A549 (cell line): ENCODE results near the gene CTU1. TPM values are rescaled to one million over a fixed set of nuclear protein-coding genes. Genes with fewer than 3 reads are reported as not detected.

Source experiments
- ATAC-seq, 2 experiments: fragments of 200-7000 bp in 1 of 2; fragments of >200 bp in 1 of 2; cut with Nextera tagmentation in 1 of 2; cut with Tn5 transposase in 1 of 2; 3 replicates each; pipeline versions ENCODE4 v1.8.0 to v1.9.1; 2018 to 2020; ENCODE audit warnings: mild to moderate bottlenecking in 1 of 2, moderate library complexity in 1 of 2
- CTCF ChIA-PET: fragments of 300-600 bp; sonication (Branson Sonifier 250); formaldehyde crosslinking; extraction: SDS; loops from one replicate; lab custom pipeline; 2021; ENCODE audit warnings: antibody characterized with exemption, inconsistent platforms; lab: Yijun Ruan, JAX
- POLR2A ChIA-PET: fragments of 350-600 bp; formaldehyde crosslinking; extraction: SDS; loops from one replicate; lab custom pipeline; 2021; ENCODE audit warnings: antibody characterized with exemption, inconsistent platforms; lab: Yijun Ruan, JAX
- DNase-seq, 2 experiments: peaks; one replicate each; pipeline versions ENCODE4 v3.0.0 to v3.0.0-alpha.2; 2011 to 2016; ENCODE audit warnings: low read depth in 1 of 2, low spot score in 1 of 2
- FAIRE-seq: peaks from 2 replicates; lab custom pipeline; 2011; peaks lifted over from hg19 to GRCh38; lab: Jason Lieb, UNC
- H3K27ac ChIP-seq, 2 experiments: fragments of >200 bp; sonication (Bioruptor Twin); formaldehyde crosslinking; 3 replicates each; pipeline ENCODE4 v1.5.1; 2016 to 2017
- H3K4me1 ChIP-seq: fragments of >200 bp; sonication (Bioruptor Twin); formaldehyde crosslinking; 3 replicates; pipeline ENCODE4 v1.6.1; 2016
- H3K4me2 ChIP-seq: fragments of >200 bp; sonication (Bioruptor Twin); formaldehyde crosslinking; 3 replicates; pipeline ENCODE4 v1.6.1; 2016
- H3K4me3 ChIP-seq: fragments of >200 bp; sonication (Bioruptor Twin); formaldehyde crosslinking; 3 replicates; pipeline ENCODE4 v1.5.1; 2016
- H3K9me3 ChIP-seq: fragments of >200 bp; sonication (Bioruptor Twin); formaldehyde crosslinking; 3 replicates; pipeline ENCODE4 v1.6.1; 2016
- ATOH8 ChIP-seq: fragments of 250-450 bp; sonication (Bioruptor Pico); IDR thresholded peaks from 2 replicates; pipeline ENCODE4 v1.5.0; 2020; ENCODE audit warnings: low read depth, mild to moderate bottlenecking, moderate library complexity
- BHLHE40 ChIP-seq: IDR thresholded peaks from 2 replicates; pipeline ENCODE4 v1.6.1; 2012; ENCODE audit warnings: low read depth, low read length, inconsistent platforms
- CHD2 ChIP-seq: fragments of 150-350 bp; IDR thresholded peaks from 2 replicates; pipeline ENCODE4 v1.6.1; 2014; ENCODE audit warnings: low read length; ENCODE audit not compliant: partially characterized antibody
- CHD4 ChIP-seq: fragments of 200-600 bp; sonication (generic); IDR thresholded peaks from 2 replicates; pipeline ENCODE4 v1.6.1; 2016; ENCODE audit warnings: antibody characterized with exemption, mild to moderate bottlenecking, borderline replicate concordance
- EHMT2 ChIP-seq: fragments of 200-600 bp; sonication (generic); IDR thresholded peaks from 2 replicates; pipeline ENCODE4 v1.6.1; 2016; ENCODE audit warnings: antibody characterized with exemption, low read depth, mild to moderate bottlenecking, moderate library complexity
- ESRRA ChIP-seq: fragments of 150-350 bp; IDR thresholded peaks from 2 replicates; pipeline ENCODE4 v1.6.1; 2014; ENCODE audit warnings: mild to moderate bottlenecking, low read length, borderline replicate concordance
- GATA3 ChIP-seq: IDR thresholded peaks from 2 replicates; pipeline ENCODE4 v1.6.1; 2012; ENCODE audit warnings: borderline replicate concordance
- HDAC2 ChIP-seq: fragments of 200-600 bp; sonication (generic); IDR thresholded peaks from 2 replicates; pipeline ENCODE4 v1.6.1; 2016
- HES2 ChIP-seq: fragments of >200 bp; sonication (Bioruptor Twin); formaldehyde crosslinking; IDR thresholded peaks from 2 replicates; pipeline ENCODE4 v1.6.1; 2016
- HEYL ChIP-seq: fragments of 250-450 bp; sonication (Bioruptor Pico); IDR thresholded peaks from 2 replicates; pipeline ENCODE4 v1.8.0; 2021; ENCODE audit warnings: mild to moderate bottlenecking, moderate library complexity
- HOXA7 ChIP-seq: fragments of 250-450 bp; sonication (Bioruptor Pico); IDR thresholded peaks from 2 replicates; pipeline ENCODE4 v1.5.0; 2020; ENCODE audit warnings: mild to moderate bottlenecking, moderate library complexity
- HOXB5 ChIP-seq: fragments of 250-450 bp; sonication (Bioruptor Pico); IDR thresholded peaks from 2 replicates; pipeline ENCODE4 v1.5.0; 2020; ENCODE audit warnings: mild to moderate bottlenecking, moderate library complexity
- MAX ChIP-seq: IDR thresholded peaks from 2 replicates; pipeline ENCODE4 v1.6.1; 2012
- MAZ ChIP-seq: fragments of 150-350 bp; IDR thresholded peaks from 2 replicates; pipeline ENCODE4 v1.6.1; 2014; ENCODE audit warnings: antibody characterized with exemption, low read depth, low read length, borderline replicate concordance
- MYC ChIP-seq: IDR thresholded peaks from 2 replicates; pipeline ENCODE4 v1.6.1; 2012; ENCODE audit warnings: mild to moderate bottlenecking, inconsistent platforms, low read length, improper control_type of control experiment, borderline replicate concordance
- NFE2L2 ChIP-seq: fragments of 150-350 bp; conservative IDR thresholded peaks from 2 replicates; pipeline ENCODE4 v1.6.1; 2014; ENCODE audit warnings: low read length
- PHF8 ChIP-seq: fragments of 200-600 bp; sonication (generic); IDR thresholded peaks from 2 replicates; pipeline ENCODE4 v1.6.1; 2016; ENCODE audit warnings: low read depth, mild to moderate bottlenecking, antibody characterized with exemption, moderate library complexity, borderline replicate concordance
- POLR2A ChIP-seq: IDR thresholded peaks from 2 replicates; pipeline ENCODE4 v1.6.1; 2012; ENCODE audit warnings: mild to moderate bottlenecking, low read length
- RAD21 ChIP-seq, 2 experiments: fragments of >200 bp in 1 of 2; sonication (Bioruptor Twin) in 1 of 2; formaldehyde crosslinking in 1 of 2; IDR thresholded peaks in 1 of 2; conservative IDR thresholded peaks in 1 of 2; 2 replicates in 1 of 2; 3 replicates in 1 of 2; pipeline ENCODE4 v1.6.1; 2012 to 2018; ENCODE audit warnings: inconsistent platforms in 1 of 2
- RCOR1 ChIP-seq: fragments of 150-350 bp; IDR thresholded peaks from 2 replicates; pipeline ENCODE4 v1.6.1; 2014; ENCODE audit warnings: antibody characterized with exemption, low read length, low read depth
- TFCP2L1 ChIP-seq: fragments of 250-450 bp; sonication (Bioruptor Pico); IDR thresholded peaks from 2 replicates; pipeline ENCODE4 v1.5.0; 2021; ENCODE audit warnings: mild to moderate bottlenecking
- USF2 ChIP-seq: fragments of 450-650 bp; IDR thresholded peaks from 2 replicates; pipeline ENCODE4 v1.6.1; 2014; ENCODE audit warnings: antibody characterized with exemption
- ZNF302 ChIP-seq: fragments of 250-450 bp; sonication (Bioruptor Pico); IDR thresholded peaks from 2 replicates; pipeline ENCODE4 v1.9.0; 2021; ENCODE audit warnings: inconsistent platforms, mild to moderate bottlenecking, moderate library complexity
- WGBS: methylation state at CpG from one replicate; pipeline ENCODE4 v1.1.6; 2017; ENCODE audit errors: missing lambda C conversion rate; 5-methylcytosine and 5-hydroxymethylcytosine counted together
- polyA plus RNA-seq, 4 experiments: library from polyadenylated mRNA; depleted of rRNA in 3 of 4; stranded (reverse); fragments of >200 nt; fragmentation: RNase III in 1 of 4; extraction: RNeasy Plus Mini Kit Qiagen cat#74134 plus additional on column Dnase treatment in 1 of 4; gene quantifications; 2 replicates in 3 of 4; 3 replicates in 1 of 4; pipeline ENCODE4 v1.2.3, GENCODE V29; 2011 to 2017

Gene CTU1
- polyA plus RNA-seq, 2 of the 4 experiments (the other 2 are of a cell fraction): 4.5 to 7.4 TPM

GRCh38 chr19:51148580-51148979 lies 40.4 kb upstream of the CTU1 start:
- POLR2A ChIA-PET: no interaction called here
- no peaks in the 10 kb centered on the region for H3K4me1 ChIP-seq
- no peak for TF ChIP-seq HDAC2
- TF ChIP-seq ZNF302 (CRISPR knock-in tag): no peak
- no peak for TF ChIP-seq BHLHE40
- no peak for TF ChIP-seq MAZ
- TF ChIP-seq POLR2A: no peak
- no peak for TF ChIP-seq USF2
- no peak for TF ChIP-seq HEYL
- no peak for TF ChIP-seq RCOR1
- no peak for TF ChIP-seq TFCP2L1
- no peak for TF ChIP-seq NFE2L2
- no peak for TF ChIP-seq RAD21 (conservative IDR thresholded peaks at IDR 0.05 in 1 of 2, IDR thresholded peaks at IDR 0.05 in 1 of 2)
- no peak for TF ChIP-seq HES2
- no peak for TF ChIP-seq GATA3
- TF ChIP-seq CHD2: no peak
- no peak for TF ChIP-seq HOXB5
- no peak for TF ChIP-seq MYC
- TF ChIP-seq, all 56 proteins: peak for 0
- DNase-seq (no peak), ATAC-seq (no peak), FAIRE-seq (no peak)
- Histone ChIP-seq H3K4me2 (no peak overlapping the region), H3K9me3 (no peaks in the 10 kb centered on the region), H3K27ac (no peak overlapping the region), H3K4me3 (no peak overlapping the region)
- CTCF ChIA-PET: interaction anchor here (0.6 to 4.3 kb wide), 3 partner anchors 9 to 128 kb away, joined by 3 to 31 read pairs (median 4); no protein-coding TSS in a partner anchor
- WGBS: 43% methylated on average over 3 of the region's 3 CpGs

- no peak overlapping the region for H3K4me2 ChIP-seq
- TF ChIP-seq ESRRA: no peak
- TF ChIP-seq ATOH8 (CRISPR knock-in tag): no peak
- TF ChIP-seq TFCP2L1: no peak
- TF ChIP-seq HOXA7: no peak
- TF ChIP-seq ZNF302 (CRISPR knock-in tag): no peak
- TF ChIP-seq PHF8: no peak
- no peak for TF ChIP-seq MYC
- TF ChIP-seq MAX: no peak
- TF ChIP-seq EHMT2: no peak
- TF ChIP-seq HES2: no peak
- TF ChIP-seq CHD4: no peak
- TF ChIP-seq, all 56 proteins: peak for 0
- H3K4me3 ChIP-seq: no peak overlapping the region
- ATAC-seq (no peak), FAIRE-seq (no peak), DNase-seq (no peak)
- 17% methylated on average over 1 of the region's 1 CpG for WGBS
- no peaks in the 10 kb centered on the region for H3K4me1 ChIP-seq
- no peak overlapping the region for H3K27ac ChIP-seq
- H3K9me3 ChIP-seq: no peaks in the 10 kb centered on the region
- ChIA-PET POLR2A (no interaction called here), CTCF (interaction anchor here (0.7 to 4.3 kb wide), 4 partner anchors 10 to 27 kb away, joined by 3 to 31 read pairs (median 5); no protein-coding TSS in a partner anchor)
Observed at GRCh38 chr19:51147663-51148062, 39.5 kb upstream of the CTU1 start.

GRCh38 chr19:51146751-51147150 lies 38.5 kb upstream of the CTU1 start:
- CTCF ChIA-PET: interaction anchor here (1.0 to 4.3 kb wide), 3 partner anchors 11 to 27 kb away, joined by 3 to 31 read pairs (median 5); no protein-coding TSS in a partner anchor
- no peaks in the 10 kb centered on the region for H3K9me3 ChIP-seq
- no peaks in the 10 kb centered on the region for H3K4me1 ChIP-seq
- ATAC-seq (no peak), DNase-seq (no peak), FAIRE-seq (no peak)
- POLR2A ChIA-PET: interaction anchor here (0.6 kb wide), 1 partner anchor 137 kb away, joined by 3 read pairs; a partner anchor contains a TSS
- 37% methylated on average over 7 of the region's 7 CpGs for WGBS
- H3K4me2 ChIP-seq: no peak overlapping the region
- H3K27ac ChIP-seq: no peak overlapping the region
- no peak overlapping the region for H3K4me3 ChIP-seq
- TF ChIP-seq CHD2: no peak
- TF ChIP-seq, all 56 proteins: peak for 0
